Hepatocyte (in vitro differentiated cells): Measurements from ENCODE around the gene SMCP. TPM values are rescaled to one million over a fixed set of nuclear protein-coding genes. Genes with fewer than 3 reads are reported as not detected.

Source experiments
- DNase-seq: peaks from one replicate; pipeline ENCODE4 v3.0.0-alpha.2; 2016; ENCODE audit warnings: low spot score
- H2AFZ ChIP-seq: fragments of 200-600 bp; sonication (generic); 2 replicates; pipeline ENCODE4 v1.6.0; 2016; ENCODE audit warnings: antibody characterized with exemption, mild to moderate bottlenecking
- H3K27ac ChIP-seq: fragments of 200-600 bp; sonication (generic); 2 replicates; pipeline ENCODE4 v1.5.1; 2016; ENCODE audit warnings: mild to moderate bottlenecking
- H3K27me3 ChIP-seq: fragments of 200-600 bp; sonication (generic); 2 replicates; pipeline ENCODE4 v1.6.1; 2016
- H3K36me3 ChIP-seq: fragments of 200-600 bp; sonication (generic); replicated peaks from 2 replicates; pipeline ENCODE4 v1.5.1; 2016; ENCODE audit warnings: low read depth; ENCODE audit not compliant: insufficient read depth
- H3K4me1 ChIP-seq: fragments of 200-600 bp; sonication (generic); 2 replicates; pipeline ENCODE4 v1.5.1; 2016; ENCODE audit warnings: mild to moderate bottlenecking, moderate library complexity; ENCODE audit not compliant: insufficient read depth
- H3K4me2 ChIP-seq: fragments of 200-600 bp; sonication (generic); 2 replicates; pipeline ENCODE4 v1.6.0; 2016
- H3K4me3 ChIP-seq: fragments of 200-600 bp; sonication (generic); 2 replicates; pipeline ENCODE4 v1.5.1; 2016; ENCODE audit warnings: mild to moderate bottlenecking
- H3K79me2 ChIP-seq: fragments of 200-600 bp; sonication (generic); 2 replicates; pipeline ENCODE4 v1.6.0; 2017; ENCODE audit warnings: mild to moderate bottlenecking
- H3K9me2 ChIP-seq: fragments of 200-600 bp; sonication (generic); replicated peaks from 2 replicates; pipeline ENCODE4 v1.6.0; 2017; ENCODE audit warnings: mild to moderate bottlenecking; ENCODE audit not compliant: insufficient read depth
- H3K9me3 ChIP-seq: fragments of 200-600 bp; sonication (generic); 2 replicates; pipeline ENCODE4 v1.5.1; 2016; ENCODE audit warnings: low read depth, mild to moderate bottlenecking
- H4K20me1 ChIP-seq: fragments of 200-600 bp; sonication (generic); 2 replicates; pipeline ENCODE4 v1.6.0; 2016; ENCODE audit warnings: mild to moderate bottlenecking; ENCODE audit not compliant: insufficient read depth, poor library complexity, severe bottlenecking
- EZH2 ChIP-seq: fragments of 200-600 bp; sonication (generic); IDR thresholded peaks from 2 replicates; pipeline ENCODE4 v1.6.1; 2016; ENCODE audit warnings: antibody characterized with exemption, mild to moderate bottlenecking, borderline replicate concordance
- EZH2phosphoT487 ChIP-seq: fragments of 200-600 bp; sonication (generic); IDR thresholded peaks from one replicate; pipeline ENCODE4 v1.6.1; 2018; ENCODE audit warnings: antibody characterized with exemption, mild to moderate bottlenecking, low read depth, moderate library complexity; ENCODE audit not compliant: unreplicated experiment, severe bottlenecking
- WGBS: methylation state at CpG from one replicate; pipeline ENCODE4 v1.1.6; 2016; ENCODE audit warnings: low lambda C conversion rate; ENCODE audit errors: missing lambda C conversion rate; 5-methylcytosine and 5-hydroxymethylcytosine counted together
- polyA plus RNA-seq: library from polyadenylated mRNA; unstranded; fragments of >200 nt; fragmentation: Nextera tagmentation; extraction: Ambion mirVana; gene quantifications from 2 replicates; pipeline ENCODE4 v1.2.1, GENCODE V29; 2016
- total RNA-seq: library from RNA; depleted of rRNA; stranded (reverse); fragments of >200 nt; gene quantifications from 2 replicates; pipeline ENCODE4 v1.2.3, GENCODE V29; 2014
- TF ChIP-seq, protein P1 (sequence below): fragments of 200-600 bp; sonication (generic); IDR thresholded peaks from 2 replicates; pipeline ENCODE4 v1.5.1; 2016; ENCODE audit warnings: antibody characterized with exemption, mild to moderate bottlenecking; ENCODE audit not compliant: poor library complexity

Gene SMCP
- total and polyA plus RNA-seq, 2 experiments from 2014 or later: not detected

DNA sequence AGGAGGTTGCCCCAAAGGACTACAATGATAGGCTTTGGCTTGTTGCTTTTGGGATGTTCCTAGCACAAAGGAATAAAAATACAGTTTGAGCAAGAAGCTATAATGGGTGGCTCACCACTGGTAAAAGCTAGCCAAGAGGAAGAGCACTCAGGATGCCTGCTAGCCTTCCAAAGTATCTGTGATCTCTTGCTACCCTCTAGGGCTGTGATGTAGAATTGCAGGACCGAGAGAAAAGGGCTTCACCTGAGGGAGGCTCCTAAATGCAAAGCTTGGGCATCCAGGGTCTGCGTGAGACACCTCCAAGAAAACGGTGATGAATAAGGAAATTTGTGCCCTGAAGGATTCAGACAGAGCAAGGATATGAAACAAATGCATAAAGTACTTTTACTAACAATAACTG lies 48.0 kb downstream of the SMCP start:
- TF ChIP-seq, protein P1, sequence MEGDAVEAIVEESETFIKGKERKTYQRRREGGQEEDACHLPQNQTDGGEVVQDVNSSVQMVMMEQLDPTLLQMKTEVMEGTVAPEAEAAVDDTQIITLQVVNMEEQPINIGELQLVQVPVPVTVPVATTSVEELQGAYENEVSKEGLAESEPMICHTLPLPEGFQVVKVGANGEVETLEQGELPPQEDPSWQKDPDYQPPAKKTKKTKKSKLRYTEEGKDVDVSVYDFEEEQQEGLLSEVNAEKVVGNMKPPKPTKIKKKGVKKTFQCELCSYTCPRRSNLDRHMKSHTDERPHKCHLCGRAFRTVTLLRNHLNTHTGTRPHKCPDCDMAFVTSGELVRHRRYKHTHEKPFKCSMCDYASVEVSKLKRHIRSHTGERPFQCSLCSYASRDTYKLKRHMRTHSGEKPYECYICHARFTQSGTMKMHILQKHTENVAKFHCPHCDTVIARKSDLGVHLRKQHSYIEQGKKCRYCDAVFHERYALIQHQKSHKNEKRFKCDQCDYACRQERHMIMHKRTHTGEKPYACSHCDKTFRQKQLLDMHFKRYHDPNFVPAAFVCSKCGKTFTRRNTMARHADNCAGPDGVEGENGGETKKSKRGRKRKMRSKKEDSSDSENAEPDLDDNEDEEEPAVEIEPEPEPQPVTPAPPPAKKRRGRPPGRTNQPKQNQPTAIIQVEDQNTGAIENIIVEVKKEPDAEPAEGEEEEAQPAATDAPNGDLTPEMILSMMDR: no peak
- no peak for TF ChIP-seq EZH2
- no peak for TF ChIP-seq EZH2phosphoT487
- Histone ChIP-seq H3K79me2 (no peaks in the 10 kb centered on the region), H3K9me3 (no peaks in the 10 kb centered on the region), H2AFZ (no peak overlapping the region), H3K4me2 (no peak overlapping the region), H3K4me3 (no peak overlapping the region), H3K4me1 (no peaks in the 10 kb centered on the region), H3K9me2 (no peaks in the 10 kb centered on the region), H3K27ac (no peak overlapping the region), H4K20me1 (no peaks in the 10 kb centered on the region), H3K36me3 (no peaks in the 10 kb centered on the region), H3K27me3 (no peaks in the 10 kb centered on the region)
- 59% methylated on average over 3 of the region's 3 CpGs for WGBS
- no peak for DNase-seq

DNA sequence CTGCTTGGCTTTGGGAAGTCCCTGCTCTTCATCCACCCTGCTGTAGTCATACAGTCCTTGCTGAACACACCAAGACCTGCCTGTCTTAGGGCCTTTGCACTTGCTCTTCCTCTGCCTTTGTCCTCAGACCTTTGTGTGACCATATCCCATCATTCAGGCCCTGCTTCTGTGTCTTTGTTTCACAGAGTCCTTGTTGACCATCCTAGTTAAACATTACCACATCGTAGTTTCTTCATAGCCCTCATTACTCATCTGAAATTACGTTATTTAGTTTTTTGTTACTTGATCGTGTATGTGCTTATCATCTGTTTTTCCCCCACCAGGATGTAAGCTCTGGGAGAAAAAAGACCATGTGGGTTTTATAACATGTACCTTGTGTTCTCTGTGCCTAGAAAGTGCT lies 50.5 kb downstream of the SMCP start:
- Histone ChIP-seq H3K36me3 (no peaks in the 10 kb centered on the region), H2AFZ (no peak overlapping the region), H4K20me1 (no peaks in the 10 kb centered on the region), H3K4me1 (no peaks in the 10 kb centered on the region), H3K4me3 (no peak overlapping the region), H3K9me3 (no peaks in the 10 kb centered on the region), H3K27me3 (no peaks in the 10 kb centered on the region), H3K79me2 (no peaks in the 10 kb centered on the region), H3K4me2 (no peak overlapping the region), H3K27ac (no peak overlapping the region), H3K9me2 (no peaks in the 10 kb centered on the region)
- TF ChIP-seq EZH2: no peak
- TF ChIP-seq EZH2phosphoT487: no peak
- TF ChIP-seq, protein P1: no peak
- no peak for DNase-seq
- WGBS: 74% methylated on average over 3 of the region's 3 CpGs

DNA sequence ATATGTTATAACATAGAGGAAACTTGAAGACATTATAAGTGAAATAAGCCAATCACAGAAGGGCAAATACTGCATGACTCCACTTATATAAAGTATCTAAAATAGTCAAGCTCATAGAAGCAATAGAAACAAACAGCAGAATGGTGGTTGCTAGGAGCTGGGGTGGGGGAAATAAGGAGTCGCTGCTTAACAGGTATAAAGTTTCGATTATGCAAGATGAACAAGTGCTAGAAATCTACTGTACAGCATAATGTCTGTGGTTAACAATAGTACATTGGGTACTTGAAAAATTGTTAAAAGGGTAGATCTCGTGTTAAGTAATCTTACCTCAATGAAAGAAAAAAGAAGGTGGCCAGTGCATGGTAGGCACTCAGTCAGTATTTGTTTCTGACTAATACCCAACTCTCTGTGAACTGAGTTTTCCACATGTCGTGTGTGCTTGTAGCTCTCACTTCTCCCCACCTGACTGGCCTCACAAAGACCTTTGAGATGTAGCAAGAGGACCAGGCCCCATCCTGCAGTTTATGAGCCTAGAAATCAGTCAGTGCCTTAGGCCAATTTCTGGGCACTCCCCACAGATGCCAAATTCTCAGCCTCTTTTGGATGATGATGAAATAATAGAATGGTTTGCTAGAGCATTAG lies 54.2 kb downstream of the SMCP start:
- DNase-seq: no peak
- H3K4me2 ChIP-seq: no peak overlapping the region
- H3K4me3 ChIP-seq: no peak overlapping the region
- no peaks in the 10 kb centered on the region for H3K27me3 ChIP-seq
- no peaks in the 10 kb centered on the region for H4K20me1 ChIP-seq
- 45% methylated on average over 4 of the region's 4 CpGs for WGBS
- H3K9me2 ChIP-seq: no peaks in the 10 kb centered on the region
- H3K79me2 ChIP-seq: no peaks in the 10 kb centered on the region
- no peaks in the 10 kb centered on the region for H3K36me3 ChIP-seq
- no peak overlapping the region for H2AFZ ChIP-seq
- TF ChIP-seq EZH2phosphoT487 (no peak), EZH2 (no peak)
- TF ChIP-seq, protein P1: no peak
- no peaks in the 10 kb centered on the region for H3K9me3 ChIP-seq
- no peaks in the 10 kb centered on the region for H3K4me1 ChIP-seq
- no peak overlapping the region for H3K27ac ChIP-seq
